ENCODE measurements around the gene CTNND2. TPM values are rescaled to one million over a fixed set of nuclear protein-coding genes. Genes with fewer than 3 reads are reported as not detected.

CTNND2 gene
- total and polyA plus RNA-seq, 3 donors from 2014 or later, result 9.1 to 17.2 (median 11.3) TPM

DNA sequence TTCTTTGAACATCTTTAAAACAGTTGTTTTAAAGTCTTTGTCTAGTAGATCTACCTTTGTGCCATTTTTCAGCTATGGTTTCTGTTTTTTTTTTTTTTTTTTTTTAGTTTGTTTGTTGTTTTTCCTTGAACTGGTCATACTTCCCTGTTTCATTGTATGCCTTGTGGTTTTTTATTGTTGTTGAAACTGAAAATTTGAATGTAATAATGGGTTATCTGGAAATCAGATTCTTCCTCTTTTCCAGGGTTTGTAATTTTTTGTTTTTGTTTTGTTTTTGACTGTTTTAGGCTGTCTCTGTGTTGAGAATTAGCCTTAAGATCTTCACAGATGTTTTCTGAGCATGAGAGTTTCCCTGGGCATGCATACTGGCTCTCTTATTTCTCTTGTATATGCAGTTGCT lies 873.6 kb downstream of the CTNND2 start:
- no peak overlapping the region for H3K27ac ChIP-seq
- no peak for DNase-seq
- intact Hi-C loops (cut with DNase I; ENCODE audit: low total_unique reads), result no loop called here
- no peaks in the 10 kb centered on the region for H3K4me1 ChIP-seq
- H3K36me3 ChIP-seq (ENCODE audit: low read depth, missing control alignments), result no peaks in the 10 kb centered on the region
- no peak for TF ChIP-seq POLR2A (IDR thresholded peaks at IDR 0.05)
- TF ChIP-seq, protein P1, sequence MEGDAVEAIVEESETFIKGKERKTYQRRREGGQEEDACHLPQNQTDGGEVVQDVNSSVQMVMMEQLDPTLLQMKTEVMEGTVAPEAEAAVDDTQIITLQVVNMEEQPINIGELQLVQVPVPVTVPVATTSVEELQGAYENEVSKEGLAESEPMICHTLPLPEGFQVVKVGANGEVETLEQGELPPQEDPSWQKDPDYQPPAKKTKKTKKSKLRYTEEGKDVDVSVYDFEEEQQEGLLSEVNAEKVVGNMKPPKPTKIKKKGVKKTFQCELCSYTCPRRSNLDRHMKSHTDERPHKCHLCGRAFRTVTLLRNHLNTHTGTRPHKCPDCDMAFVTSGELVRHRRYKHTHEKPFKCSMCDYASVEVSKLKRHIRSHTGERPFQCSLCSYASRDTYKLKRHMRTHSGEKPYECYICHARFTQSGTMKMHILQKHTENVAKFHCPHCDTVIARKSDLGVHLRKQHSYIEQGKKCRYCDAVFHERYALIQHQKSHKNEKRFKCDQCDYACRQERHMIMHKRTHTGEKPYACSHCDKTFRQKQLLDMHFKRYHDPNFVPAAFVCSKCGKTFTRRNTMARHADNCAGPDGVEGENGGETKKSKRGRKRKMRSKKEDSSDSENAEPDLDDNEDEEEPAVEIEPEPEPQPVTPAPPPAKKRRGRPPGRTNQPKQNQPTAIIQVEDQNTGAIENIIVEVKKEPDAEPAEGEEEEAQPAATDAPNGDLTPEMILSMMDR (IDR thresholded peaks at IDR 0.05), result no peak
- no peak overlapping the region for H3K4me3 ChIP-seq
- no peaks in the 10 kb centered on the region for H3K27me3 ChIP-seq
- H3K9me3 ChIP-seq, result no peaks in the 10 kb centered on the region

DNA sequence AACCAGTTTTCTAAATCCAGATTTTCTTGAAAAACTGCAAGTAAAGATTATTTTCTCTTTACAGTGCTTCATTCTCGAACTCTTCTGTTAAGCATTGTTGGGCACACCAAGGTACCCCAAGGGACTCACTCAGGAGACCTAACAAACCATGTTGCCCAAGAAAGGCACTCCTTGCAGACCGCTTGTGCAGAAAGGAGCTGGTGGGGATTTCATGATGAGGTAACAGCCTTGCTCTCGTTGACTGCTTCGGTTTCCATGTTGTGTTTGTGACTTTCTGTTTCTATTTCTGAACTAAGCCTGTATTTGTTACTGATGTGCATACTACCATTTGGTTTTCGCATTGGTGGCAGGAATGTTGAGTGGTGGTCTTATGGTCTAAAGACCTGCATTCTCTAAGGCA lies 876.6 kb downstream of the CTNND2 start:
- Histone ChIP-seq H3K4me1 (no peaks in the 10 kb centered on the region), H3K36me3 (ENCODE audit: low read depth, missing control alignments) (no peaks in the 10 kb centered on the region), H3K27ac (no peak overlapping the region), H3K4me3 (no peak overlapping the region), H3K27me3 (no peaks in the 10 kb centered on the region), H3K9me3 (no peaks in the 10 kb centered on the region)
- DNase-seq, result no peak
- 89 to 97% methylated on average over 5 of the region's 5 CpGs for WGBS, 2 donors
- intact Hi-C loops (cut with DNase I; ENCODE audit: low total_unique reads), result no loop called here
- TF ChIP-seq, protein P1 (IDR thresholded peaks at IDR 0.05), result no peak
- no peak for TF ChIP-seq POLR2A (IDR thresholded peaks at IDR 0.05)

DNA sequence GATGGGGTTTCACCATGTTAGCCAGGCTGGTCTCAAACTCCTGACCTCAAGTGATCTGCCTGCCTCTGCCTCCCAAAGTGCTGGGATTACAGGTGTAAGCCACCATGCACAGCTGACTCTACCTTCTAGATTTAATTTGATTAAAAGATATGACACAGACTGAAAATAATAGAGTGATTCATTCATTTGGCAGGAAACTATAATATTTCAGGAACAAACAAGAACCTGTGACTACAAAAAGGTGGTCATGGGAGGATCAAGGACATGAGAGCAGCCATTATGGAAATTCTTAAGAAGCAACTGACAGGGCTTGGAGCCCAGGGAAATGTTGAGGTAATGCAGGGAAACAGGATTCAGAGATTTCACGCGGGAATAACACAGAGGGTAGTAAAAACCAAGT lies 877.7 kb downstream of the CTNND2 start:
- TF ChIP-seq, protein P1 (IDR thresholded peaks at IDR 0.05), result no peak
- TF ChIP-seq POLR2A (IDR thresholded peaks at IDR 0.05), result no peak
- H3K9me3 ChIP-seq, result no peaks in the 10 kb centered on the region

DNA sequence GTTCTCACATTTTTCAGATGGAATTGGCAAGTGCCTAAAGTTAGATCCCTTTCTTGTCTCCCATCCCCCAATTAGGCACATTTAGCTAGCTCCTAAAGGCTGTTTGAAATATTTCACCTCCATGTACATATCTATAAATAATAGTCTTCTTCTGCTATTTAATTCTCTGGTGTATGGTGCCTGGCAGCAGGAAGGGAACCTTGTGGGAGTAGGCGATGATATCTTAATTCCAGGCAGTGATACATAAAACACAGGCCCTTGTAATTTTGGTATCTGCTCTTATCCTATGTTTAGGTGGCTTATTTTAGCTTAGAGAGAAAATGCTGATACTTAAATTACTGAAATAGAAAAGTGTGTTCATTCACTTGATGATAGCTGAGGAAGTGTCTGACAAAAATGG lies 880.3 kb downstream of the CTNND2 start:
- no peak for DNase-seq
- intact Hi-C loops (cut with DNase I; ENCODE audit: low total_unique reads), result no loop called here

More for the DNA sequence above, 877.7 kb downstream of the CTNND2 start:
- no peaks in the 10 kb centered on the region for H3K36me3 ChIP-seq (ENCODE audit: low read depth, missing control alignments)
- no peak overlapping the region for H3K27ac ChIP-seq
- WGBS, 2 donors, result 92 to 95% methylated on average over 2 of the region's 2 CpGs
- no peak overlapping the region for H3K4me3 ChIP-seq
- intact Hi-C loops (cut with DNase I; ENCODE audit: low total_unique reads), result no loop called here
- H3K4me1 ChIP-seq, result no peaks in the 10 kb centered on the region
- H3K27me3 ChIP-seq, result no peaks in the 10 kb centered on the region
- DNase-seq, result no peak

DNA sequence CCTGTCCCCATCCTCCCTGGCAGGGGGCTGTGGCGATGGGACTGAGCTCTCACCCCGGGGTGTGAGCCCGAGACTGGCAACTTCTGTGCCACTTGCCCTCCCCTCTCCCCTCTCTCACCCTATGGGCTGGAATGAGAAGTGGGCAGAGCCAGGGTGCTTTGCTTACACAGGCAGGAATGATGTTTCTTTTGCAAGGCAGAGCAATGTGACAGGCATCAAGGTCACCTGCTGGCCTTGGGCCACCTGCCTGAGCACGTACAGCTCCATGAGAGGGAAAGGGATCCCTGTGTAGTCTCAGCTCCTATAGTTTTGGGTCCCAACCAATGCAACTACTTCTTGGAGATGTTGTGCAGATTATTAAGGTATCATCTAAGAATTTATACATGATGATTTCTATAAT lies 890.5 kb downstream of the CTNND2 start:
- Histone ChIP-seq H3K27me3 (no peaks in the 10 kb centered on the region), H3K36me3 (ENCODE audit: low read depth, missing control alignments) (no peaks in the 10 kb centered on the region), H3K4me1 (no peaks in the 10 kb centered on the region), H3K4me3 (no peak overlapping the region), H3K27ac (no peak overlapping the region), H3K9me3 (no peaks in the 10 kb centered on the region)
- TF ChIP-seq, protein P1 (IDR thresholded peaks at IDR 0.05), result no peak
- TF ChIP-seq POLR2A (IDR thresholded peaks at IDR 0.05), result no peak
- intact Hi-C loops (cut with DNase I; ENCODE audit: low total_unique reads), result no loop called here
- no peak for DNase-seq
- 33 to 49% methylated on average over 3 to 4 of the region's 4 CpGs for WGBS, 2 donors

More for the DNA sequence above, 880.3 kb downstream of the CTNND2 start:
- Histone ChIP-seq H3K4me1 (no peaks in the 10 kb centered on the region), H3K9me3 (no peaks in the 10 kb centered on the region), H3K27ac (no peak overlapping the region), H3K27me3 (no peaks in the 10 kb centered on the region), H3K36me3 (ENCODE audit: low read depth, missing control alignments) (no peaks in the 10 kb centered on the region), H3K4me3 (no peak overlapping the region)
- 33 to 45% methylated on average over 1 of the region's 1 CpG for WGBS, 2 donors
- TF ChIP-seq POLR2A (IDR thresholded peaks at IDR 0.05), result no peak
- TF ChIP-seq, protein P1 (IDR thresholded peaks at IDR 0.05), result no peak
